GM19328 (cell line): ENCODE results near the gene CCNL2.
"Not testable (repeated sequence)": the region's sequence is repeated elsewhere in the genome, so short reads cannot be mapped to it uniquely, and the experiment has no call there.

ENCODE experiments used
- ATAC-seq: cut with Tn5 transposase; IDR thresholded peaks from one replicate; pipeline ENCODE4 v1.9.1; 2021; ENCODE audit warnings: mild to moderate bottlenecking, moderate library complexity; ENCODE audit not compliant: unreplicated experiment

Gene CCNL2

DNA sequence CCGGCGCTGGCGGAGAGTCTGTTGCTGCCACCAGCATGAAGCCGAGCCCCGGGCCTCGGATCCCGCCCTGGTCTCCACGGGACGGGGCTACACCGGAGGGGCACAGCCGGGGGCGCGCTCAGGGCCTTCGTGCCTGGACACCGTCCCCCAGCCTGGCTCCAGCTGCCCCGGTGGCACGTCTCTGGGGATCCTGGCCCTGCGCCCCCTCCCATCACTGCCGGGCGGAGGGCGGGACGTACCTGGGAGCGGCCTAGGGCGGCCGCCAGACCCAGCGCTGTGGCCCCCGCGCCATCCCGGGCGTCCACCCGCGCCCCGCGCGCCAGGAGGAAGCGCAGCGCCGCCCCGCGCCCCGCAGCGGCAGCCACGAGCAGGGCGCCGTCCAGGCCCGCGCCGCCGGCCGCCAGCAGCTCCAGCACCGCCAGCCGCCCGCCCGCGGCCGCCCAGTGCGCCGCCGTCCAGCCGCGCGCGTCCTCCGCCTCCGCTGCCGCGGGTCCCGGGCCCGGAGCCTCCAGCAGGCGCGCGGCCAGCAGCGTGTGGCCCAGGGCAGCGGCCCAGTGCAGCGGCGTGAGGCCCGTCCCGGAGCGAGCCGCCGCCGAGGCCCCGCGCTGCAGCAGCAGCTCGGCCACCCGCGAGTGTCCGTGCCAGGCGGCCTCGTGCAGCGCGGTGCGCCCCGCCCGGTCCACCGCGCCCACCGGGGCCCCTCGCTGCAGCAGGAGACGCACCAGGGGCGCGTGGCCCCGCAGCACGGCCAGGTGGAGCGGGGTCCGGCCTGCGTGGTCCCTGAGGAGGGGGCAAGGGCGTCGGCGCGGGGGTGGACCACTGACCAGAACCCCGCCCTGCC lies 20.9 kb upstream of the CCNL2 start:
- no peak for ATAC-seq

DNA sequence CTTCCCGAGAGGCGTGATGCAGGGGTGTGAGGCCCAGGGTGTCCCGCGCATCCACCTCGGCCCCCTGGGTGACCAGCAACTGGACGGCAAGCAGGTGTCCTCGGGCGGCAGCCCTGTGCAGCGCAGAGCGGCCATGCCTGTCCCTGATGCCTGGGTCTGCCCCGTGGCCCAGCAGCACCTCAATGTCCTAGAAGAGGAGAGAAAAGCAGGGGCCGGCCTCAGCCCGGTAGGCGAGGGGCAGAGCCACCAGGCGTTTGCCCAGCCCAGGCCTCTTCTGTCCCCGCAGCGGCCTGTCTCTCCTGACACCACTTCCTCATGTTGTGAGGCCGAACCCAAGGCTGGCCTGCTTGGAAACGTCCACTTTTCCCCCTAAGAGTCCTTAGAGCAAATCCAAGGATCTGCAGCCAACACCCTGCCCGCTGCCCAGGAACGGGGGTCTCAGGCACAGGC lies 20.3 kb upstream of the CCNL2 start:
- ATAC-seq = no peak

DNA sequence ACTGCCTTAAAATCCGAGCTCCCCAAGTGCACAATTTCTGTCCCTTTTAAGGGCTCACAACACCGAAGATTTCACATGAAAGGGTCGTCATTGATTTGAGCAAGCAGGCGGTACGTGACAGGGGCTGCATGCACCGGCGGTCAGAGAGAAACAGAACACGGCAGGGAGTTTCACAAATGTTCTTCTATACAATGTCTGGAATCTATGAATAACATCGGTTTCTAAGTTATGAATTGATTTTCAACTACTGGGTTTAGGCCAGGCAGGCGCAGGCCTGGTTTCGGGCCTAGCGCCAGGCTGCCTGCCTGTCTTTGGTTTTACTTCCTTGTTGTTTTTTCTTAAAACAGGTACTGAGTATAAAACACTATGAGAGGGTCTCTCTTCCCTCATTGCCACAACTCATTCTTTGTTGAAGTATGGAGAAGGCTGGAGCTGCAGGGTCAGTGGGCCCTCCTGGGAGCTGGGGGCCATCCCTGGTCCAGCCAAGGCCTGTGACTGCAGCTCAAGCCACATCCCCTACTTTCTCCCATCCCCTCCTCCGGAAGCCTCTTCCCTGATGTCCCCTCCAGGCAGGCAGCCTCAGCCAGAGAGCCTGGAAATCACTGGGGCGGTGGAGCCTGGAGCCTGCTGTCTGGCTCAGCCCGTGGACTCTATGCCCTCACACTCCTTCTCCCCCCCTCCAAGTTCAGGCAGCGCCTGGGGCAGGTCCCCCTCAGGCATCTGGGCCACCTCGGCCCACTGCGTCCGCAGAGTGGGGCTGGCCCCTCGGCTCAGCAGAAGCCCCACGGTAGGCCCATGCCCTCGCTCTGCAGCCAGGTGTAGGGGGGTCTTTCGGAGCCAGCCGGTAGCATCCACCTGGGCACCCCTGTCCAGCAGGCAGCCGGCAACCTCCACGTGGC lies 19.6 kb upstream of the CCNL2 start:
- no peak for ATAC-seq

DNA sequence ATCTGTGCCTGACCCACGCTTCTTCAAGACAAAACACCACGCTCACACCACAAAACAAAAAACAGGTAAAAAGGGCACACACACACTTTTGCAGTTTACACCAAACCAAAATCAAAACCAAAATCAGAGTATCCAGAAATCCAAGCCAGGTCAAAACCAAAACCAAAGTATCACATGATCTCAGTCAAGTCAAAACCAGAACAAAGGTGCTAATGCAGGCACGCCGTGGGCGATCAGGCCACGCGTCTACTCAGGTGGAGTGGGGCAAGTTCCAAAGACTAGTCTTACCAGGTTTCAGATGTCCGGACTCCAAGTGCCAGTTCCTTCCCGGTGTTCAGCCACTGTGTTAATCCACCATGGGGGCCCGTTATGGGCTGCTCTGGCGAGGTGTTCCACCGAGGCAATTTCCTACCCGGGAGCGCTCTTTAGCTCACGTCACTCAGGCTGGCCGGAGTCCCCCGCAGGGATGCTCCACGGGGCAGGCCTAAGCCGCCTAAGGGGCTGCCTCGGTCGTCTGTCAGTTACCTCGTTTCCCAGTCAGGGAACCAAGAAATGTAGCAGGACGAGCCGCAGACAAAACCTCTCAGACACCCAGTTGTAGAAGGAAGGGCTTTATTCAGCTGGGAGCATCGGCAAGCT lies 18.8 kb upstream of the CCNL2 start:
- not testable (repeated sequence) for ATAC-seq

DNA sequence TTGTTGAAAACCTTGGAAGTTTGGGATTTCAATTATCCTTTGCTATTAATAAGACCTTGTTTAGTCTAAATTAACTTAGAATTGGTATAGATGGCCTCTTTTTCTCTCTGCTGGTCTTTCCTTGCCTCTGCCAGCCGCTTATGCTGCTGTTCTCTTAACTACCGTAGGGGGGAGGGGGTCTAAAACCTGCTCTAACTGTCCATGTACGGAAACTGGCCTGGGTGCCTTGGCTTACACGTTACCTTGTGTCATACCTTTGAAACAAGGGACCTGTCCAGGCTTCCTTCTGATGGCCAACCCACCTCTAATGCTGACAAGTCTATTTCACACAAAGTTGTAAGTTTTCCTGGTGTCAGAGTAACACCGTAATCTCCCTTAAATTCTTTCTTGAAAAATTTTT lies 18.3 kb upstream of the CCNL2 start:
- ATAC-seq = not testable (repeated sequence)

DNA sequence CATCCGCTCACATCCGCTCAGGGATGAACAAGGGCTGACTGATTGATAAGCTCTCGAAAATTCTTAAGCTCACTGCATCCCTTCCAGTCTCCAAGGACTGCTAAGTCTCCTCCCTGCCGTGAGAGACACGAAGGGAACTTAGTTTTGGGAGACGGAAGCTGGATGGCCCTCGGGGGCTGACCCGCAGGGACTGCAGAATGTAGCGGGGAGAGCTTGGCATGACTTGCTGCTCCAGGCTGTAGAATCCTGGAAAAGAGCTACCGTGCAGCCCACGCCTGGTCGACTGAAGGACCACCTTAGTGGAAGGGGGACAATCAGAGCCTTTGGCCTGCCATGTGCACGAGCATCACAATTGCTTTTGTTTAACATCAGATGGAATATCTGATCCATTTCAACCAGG lies 16.6 kb upstream of the CCNL2 start:
- no peak for ATAC-seq

DNA sequence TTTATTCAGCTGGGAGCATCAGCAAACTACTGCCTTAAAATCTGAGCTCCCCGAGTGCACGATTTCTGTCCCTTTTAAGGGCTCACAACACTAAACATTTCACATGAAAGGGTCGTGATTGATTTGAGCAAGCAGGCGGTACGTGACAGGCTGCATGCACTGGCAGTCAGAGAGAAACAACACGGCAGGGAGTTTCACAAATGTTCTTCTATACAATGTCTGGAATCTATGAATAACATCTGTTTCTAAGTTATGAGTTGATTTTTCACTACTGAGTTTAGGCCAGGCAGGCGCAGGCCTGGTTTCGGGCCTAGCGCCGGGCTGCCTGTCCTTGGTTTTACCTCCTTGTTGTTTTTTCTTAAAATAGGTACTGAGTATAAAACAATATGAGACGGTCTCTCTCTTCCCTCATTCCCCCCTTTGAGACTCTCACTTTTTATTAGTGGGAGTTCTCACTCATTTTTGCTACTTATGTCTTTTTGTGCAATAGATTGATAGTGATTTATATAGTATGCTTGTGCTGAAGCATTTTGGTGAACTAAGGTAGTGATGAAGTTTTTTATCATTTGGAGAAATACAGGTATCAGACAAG lies 13.3 kb upstream of the CCNL2 start:
- ATAC-seq = not testable (repeated sequence)

DNA sequence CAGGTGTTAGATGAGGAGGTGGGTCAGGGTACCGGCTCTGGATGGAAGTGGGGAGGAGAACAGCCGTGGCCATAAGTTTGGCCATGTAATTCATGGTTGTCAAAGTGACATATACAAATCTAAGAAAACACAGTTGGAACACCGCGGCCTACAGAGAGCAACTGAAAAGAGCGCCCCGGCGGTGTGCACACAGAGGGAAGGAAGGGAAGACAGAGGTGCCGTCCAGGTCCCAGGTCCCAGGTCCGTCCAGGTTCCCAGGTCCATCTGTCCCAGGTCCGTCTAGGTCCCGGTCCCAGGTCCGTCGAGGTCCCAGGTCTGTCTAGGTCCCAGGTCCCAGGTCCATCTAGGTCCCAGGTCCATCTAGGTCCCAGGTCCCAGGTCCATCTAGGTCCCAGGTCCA lies 12.5 kb upstream of the CCNL2 start:
- no peak for ATAC-seq

DNA sequence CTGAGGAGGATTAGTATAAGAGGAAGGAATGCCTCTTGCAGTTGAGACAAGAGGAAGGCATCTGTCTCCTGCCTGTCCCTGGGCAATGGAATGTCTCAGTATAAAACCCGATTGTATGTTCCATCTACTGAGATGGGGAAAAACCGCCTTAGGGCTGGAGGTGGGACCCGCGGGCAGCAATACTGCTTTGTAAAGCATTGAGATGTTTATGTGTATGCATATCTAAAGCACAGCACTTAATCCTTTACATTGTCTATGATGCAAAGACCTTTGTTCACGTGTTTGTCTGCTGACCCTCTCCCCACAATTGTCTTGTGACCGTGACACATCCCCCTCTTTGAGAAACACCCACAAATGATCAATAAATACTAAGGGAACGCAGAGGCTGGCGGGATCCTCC lies 11.1 kb upstream of the CCNL2 start:
- ATAC-seq = not testable (repeated sequence)

DNA sequence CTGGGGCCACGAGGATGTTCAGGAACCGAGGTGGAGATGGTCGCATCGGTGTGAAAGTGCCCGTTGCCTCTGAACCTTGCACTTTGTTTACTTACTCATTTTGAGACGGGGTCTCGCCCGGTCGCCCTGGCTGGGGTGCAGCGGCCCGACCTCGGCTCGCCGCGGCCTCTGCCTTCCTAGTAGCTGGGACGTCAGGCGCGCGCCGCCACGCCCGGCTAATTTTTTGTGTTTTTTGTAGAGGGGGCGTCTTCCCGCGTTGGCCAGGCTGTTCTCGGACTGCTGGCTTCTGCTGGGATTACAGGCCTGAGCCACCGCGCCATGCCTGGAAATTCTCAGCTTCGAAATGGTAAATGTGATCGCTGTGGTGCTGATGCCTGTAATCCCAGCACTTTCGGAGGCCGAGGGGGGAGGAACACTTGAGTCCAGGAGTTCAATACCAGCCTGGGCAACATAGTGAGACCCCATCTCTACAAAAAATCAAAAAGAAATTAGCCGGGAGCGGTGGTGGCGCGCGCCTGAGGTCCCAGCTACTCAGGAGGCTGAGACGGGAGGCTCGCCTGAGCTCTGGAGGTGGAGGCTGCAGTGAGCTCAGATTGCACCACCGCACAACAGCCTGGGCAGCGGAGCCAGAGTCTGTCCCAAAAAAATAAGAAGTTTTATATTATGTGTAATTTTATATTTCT lies 8.6 kb upstream of the CCNL2 start:
- ATAC-seq = no peak

DNA sequence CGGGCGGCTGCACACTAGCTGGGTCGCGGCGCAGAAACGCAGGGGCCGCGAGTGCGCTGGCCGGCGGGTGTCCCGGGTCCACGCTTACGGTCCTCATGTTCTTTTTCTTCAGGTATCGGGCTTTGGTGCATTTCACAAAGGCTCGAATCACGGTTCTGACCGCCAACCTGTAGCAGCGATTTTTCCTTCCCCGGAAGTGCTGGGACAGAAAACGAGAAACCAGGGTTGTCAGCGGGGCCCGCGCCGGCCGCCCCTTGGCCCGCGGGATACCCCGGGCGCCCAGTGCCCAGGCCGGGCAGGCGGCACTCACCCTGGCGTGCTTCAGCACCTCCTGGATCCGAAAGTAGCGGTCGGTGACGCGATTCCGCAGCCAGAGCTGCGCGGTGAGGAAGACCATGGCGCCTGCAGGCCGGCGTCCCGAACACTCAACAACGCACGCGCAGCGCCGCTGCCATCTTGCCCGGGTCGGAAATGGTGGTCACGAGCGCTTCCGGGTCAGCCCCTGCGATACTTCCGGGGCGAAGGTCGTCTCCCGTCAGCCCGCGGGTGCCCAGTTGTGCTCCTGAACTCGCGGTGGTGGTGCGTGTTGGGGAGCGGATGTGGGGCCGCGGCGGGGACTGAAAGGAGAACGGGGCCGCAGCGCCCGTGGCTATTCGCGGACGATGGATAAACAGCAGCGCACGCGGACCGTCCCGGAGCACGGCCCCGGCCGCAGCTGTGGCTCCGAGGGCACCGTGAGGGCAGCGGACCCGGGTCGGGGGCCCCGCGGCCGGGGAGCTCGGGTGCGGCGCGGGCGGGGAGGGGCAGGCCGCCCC lies 7.9 kb upstream of the CCNL2 start, which contains the start of gene MRPL20:
Gene MRPL20 (minus strand): TSS at position 473 of the 815 bp plus-strand sequence. CDS start 76 bp downstream, at position 397.
- ATAC-seq = peak; percentile 86

DNA sequence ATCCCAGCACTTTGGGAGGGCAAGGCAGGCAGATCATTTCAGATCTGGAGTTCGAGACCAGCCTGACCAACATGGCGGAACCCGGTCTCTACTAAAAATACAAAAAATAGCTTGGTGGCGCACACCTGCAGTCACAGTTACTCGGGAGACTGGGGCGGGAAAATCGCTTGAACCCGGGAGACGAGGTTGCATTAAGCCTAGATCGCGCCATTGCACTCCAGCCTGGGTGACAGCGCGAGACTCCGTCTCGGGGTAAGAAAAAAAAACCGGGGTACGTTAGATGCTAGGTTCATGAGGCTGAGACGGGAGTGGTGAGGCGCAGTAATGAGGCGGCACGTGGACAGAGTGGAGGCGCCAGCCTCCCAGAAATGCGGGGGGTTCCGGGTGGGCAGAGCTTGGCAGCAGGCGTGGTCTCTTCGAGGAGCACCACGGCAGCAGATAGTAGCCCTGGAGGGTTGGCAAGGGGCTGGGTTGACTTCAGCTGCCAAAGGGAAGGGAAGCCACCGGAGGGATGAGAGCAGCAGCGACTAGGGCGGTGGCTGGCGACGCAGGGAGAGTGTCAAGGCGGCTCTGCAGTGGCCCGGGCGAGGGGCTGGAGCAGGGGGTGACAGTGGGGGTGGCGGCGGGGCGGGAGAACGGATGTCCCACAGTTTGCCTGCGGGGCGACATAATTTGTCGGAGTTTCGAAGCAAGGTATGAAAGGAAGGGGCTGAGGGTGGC lies 7.1 kb upstream of the CCNL2 start:
- ATAC-seq = no peak

DNA sequence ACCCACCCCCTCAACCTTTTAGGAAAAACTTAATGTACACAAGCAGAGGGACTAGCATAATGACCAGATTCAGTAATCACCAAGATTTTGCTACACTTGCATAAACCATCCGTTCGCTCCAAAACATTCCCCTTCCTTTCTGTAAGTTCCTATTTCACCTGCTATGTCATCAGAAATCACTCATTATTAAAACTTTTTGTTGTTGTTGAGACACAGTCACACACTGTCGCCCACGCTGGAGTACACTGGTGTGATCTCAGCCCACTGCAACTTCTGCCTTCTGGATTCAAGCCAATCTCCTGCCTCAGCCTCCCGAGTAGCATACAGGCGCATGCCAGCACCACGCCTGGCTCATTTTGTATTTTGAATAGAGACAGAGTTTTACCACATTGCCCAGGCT lies 4.5 kb upstream of the CCNL2 start:
- ATAC-seq = no peak

DNA sequence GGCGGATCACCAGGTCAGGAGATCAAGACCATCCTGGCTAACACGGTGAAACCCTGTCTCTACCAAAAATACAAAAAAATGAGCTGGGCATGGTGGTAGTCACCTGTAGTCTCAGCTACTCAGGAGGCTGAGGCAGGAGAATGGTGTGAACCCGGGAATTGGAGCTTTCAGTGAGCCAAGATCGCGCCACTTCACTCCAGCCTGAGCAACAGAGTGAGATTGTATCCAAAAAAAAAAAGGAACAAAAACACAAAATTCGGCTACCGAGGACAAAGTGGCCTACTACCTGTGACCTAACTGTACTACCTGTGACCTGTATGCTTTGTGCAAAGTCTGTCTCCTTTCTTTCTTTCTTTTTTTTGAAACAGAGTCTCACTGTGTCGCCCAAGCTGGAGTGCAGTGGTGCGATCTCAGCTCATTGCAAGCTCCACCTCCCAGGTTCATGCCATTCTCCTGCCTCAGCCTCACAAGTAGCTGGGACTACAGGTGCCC lies 3.8 kb upstream of the CCNL2 start:
- ATAC-seq = not testable (repeated sequence)

DNA sequence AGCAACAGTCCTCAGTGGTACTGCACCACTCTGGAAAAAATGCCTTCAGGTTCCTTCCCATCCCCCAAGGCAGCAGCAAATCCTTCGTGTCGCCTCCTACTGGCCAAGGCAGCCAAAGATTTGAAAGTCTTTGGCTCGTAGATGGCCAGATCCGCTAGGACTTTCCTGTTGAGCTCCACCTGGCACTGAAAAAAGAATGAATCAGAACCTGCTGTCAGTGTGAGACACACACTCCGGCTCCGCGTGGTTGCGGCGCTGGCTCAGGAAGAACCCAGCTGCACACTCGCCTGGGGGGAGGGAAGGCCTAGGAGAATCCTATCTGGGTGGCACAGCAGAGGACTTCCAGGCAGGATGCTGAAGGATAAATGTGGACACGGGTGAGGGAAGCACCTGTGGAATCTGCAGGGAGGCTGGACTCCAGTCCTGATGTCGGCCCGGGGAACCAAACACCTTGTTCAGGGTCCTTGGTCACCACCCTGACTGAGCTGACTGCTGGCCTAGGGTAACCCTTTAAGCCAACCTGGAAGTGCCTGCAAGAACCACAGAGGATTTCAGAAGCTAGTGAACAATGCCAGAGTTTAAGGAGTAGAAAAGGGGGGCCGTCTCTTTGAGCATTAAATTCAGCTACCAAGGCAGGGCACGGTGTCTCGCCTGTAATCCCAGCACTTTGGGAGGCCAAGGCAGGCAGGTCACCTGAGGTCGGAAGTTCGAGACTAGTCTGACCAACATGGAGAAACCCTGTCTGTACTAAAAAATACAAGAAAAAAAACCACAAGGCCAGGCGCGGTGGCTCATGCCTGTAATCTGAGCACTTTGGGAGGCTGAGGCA lies 3.2 kb upstream of the CCNL2 start:
- no peak for ATAC-seq

DNA sequence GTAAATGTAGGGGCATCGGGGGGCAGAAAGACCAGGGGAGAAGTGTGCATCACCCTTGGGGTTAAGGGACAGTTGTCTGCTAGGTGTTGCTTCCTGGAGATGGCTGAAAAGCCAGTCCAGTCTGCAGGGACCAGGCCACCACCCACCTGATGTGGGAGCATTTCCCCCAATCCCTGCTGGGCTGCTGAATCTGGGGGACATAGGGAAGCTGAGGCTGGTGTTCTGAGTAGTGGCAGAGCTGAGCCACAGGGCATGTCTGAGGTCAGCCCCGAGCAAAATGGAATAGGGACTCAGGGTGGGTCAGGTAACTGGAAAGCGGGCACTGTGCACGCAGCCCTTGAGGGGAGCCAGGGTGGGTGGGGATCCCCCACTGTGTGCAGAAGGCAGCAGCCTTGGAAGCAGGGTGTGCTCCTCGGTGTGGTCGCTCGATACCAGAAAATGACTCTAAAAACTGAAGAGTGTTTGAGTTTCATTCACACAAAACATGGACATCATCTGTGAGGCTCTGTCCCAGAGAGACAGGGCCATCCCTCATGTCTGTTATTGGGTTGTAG lies 2.4 kb upstream of the CCNL2 start:
- no peak for ATAC-seq
